ENCODE results near the gene WNK1. TPM values are rescaled to one million over a fixed set of nuclear protein-coding genes. Genes with fewer than 3 reads are reported as not detected.
"Not testable (repeated sequence)": the region's sequence is repeated elsewhere in the genome, so short reads cannot be mapped to it uniquely, and the experiment has no call there.

The WNK1 gene
- total RNA-seq, 1 donor from 2014 or later, result 48.5 TPM

DNA sequence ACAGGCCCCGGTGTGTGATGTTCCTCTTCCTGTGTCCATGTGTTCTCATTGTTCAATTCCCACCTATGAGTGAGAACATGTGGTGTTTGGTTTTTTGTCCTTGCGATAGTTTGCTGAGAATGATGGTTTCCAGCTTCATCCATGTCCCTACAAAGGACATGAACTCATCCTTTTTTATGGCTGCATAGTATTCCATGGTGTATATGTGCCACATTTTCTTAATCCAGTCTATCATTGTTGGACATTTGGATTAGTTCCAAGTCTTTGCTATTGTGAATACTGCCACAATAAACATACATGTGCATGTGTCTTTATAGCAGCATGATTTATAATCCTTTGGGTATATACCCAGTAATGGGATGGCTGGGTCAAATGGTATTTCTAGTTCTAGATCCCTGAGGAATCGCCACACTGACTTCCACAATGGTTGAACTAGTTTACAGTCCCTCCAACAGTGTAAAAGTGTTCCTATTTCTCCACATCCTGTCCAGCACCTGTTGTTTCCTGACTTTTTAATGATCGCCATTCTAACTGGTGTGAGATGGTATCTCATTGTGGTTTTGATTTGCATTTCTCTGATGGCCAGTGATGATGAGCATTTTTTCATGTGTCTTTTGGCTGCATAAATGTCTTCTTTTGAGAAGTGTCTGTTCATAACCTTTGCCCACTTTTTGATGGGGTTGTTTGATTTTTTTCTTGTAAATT lies 97.5 kb downstream of the WNK1 start:
- not testable (repeated sequence) for DNase-seq (ENCODE audit: low spot score in 2 of 2); FAIRE-seq

DNA sequence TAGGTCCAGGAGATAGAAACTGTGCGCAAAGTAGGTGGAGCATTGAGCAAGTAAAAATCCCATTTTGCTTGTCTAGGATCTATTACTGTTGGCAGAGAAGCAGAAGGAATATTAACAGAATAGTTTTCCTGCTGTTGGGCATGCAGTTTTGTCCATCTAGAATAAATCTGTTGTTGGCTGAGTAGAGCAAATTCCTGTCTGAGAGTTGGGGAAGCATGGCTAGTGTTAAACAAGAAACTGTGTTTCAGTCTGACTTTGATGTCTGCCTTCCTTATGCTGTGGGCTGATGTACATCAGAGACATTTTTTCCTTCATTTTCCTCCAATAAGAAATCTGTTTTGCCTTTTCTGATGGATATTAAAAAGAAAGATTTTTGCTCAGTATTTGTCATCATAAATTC lies 99.0 kb downstream of the WNK1 start:
- no peak for DNase-seq (ENCODE audit: low spot score in 2 of 2)

DNA sequence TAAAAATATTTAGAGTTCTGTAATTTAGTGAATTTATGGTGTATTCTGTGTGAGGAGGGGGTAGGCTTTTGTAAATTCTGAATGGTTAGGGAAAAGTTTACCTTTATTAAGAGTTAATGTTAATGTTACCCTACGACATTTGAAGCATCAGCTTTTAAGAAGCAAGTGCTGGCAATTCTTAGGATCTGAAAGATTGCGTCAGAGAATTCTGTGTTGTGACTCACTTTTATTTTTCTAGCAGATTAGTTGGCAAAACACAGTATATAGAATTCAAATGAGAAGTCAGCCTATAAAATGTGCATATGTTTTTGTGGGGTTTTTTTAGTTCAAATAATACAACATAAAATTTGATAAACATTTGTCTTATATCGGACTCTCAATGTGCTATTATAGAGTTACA lies 99.5 kb downstream of the WNK1 start:
- FAIRE-seq, result no peak

More for the DNA sequence above, 99.0 kb downstream of the WNK1 start:
- no peak for FAIRE-seq

DNA sequence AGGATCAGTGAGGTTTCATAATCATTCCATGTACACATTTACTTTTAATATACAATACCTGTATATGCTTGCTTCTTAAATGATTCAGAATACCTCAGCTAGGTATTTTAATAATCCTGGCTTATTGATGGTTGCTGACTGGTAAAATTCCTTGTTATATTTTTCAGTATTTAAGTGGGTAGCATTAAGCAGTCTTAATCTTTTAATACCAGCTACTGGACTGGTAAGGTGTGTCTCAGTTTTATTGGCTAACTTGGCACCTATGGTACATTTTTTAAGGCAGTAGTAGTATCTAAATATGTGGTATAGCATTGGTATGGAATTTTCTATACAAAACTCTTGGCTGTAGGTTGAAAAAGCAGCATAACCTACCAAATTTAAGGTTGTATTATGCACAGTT lies 100.5 kb downstream of the WNK1 start:
- FAIRE-seq, result no peak
- DNase-seq (ENCODE audit: low spot score in 2 of 2), result no peak

More for the DNA sequence above, 99.5 kb downstream of the WNK1 start:
- no peak for DNase-seq (ENCODE audit: low spot score in 2 of 2)

DNA sequence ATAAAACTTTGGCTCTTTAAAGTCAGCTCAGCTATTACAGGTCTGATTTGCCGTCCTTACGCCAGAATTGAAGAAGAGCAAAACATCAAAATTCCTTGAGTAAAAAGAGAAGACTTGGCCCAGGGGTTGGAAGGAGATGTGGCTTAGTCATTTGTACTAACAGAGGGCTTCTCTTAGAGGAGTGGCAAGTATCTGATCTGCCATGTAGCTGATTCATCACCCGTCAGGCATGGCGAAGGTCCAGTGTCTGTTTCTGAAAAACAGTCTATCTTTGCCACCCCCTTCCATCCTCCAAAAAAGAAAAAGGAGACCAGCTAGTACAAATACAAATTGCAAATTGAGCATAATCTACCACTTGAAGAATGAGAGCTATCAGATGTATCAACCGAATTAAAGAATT lies 105.2 kb downstream of the WNK1 start:
- FAIRE-seq (no peak), DNase-seq (ENCODE audit: low spot score in 2 of 2) (peak in 1 of 2 donors; percentile 17)

DNA sequence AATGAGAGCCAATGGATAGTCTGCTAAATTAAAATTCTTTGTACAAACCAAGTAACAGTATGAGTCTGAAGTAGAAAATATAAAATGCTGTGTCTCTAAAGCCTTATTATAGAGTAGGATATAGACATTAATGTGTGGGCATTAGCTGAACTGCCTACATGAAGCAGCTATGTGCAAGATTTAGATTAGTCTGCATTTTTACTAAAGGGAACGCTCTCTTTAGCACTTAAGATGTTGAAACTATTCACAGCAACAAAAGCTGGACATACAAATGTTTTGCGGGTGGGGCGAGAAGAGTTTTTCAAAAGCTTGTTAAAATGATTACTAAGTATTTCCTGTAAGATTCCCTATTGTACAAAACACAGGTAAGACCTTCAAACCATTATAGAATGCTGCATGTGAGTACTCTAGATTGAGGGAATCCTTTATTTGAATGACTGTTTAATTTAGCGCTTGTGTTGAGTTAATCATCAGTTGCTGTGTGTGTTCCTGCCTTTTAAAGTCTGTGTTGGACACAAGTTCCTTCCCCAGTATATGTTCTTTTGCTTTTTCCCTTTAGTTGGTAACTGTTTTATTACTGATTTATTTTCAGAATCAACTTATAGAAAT lies 110.0 kb downstream of the WNK1 start:
- FAIRE-seq, result no peak

DNA sequence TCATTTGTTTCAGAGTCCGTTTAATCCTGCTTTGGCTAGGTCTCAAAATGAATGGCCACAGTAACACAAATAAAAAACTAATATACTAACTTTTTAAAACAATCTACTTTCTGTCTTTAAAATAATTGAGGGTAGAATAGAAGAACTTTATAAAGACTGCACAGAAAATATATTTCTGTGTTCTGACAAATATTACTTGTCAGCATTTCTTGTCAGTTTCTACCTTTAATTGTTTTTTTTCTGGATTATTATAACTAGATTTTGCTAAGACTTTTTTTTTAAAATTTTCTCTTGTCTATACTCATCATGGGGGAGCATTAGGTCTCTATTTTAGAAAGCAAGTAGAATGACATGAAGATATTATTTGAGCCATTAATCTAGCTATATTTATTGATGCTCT lies 110.9 kb downstream of the WNK1 start:
- no peak for FAIRE-seq
- no peak for DNase-seq (ENCODE audit: low spot score in 2 of 2)

More for the DNA sequence above, 110.0 kb downstream of the WNK1 start:
- DNase-seq (ENCODE audit: low spot score in 2 of 2), result no peak

DNA sequence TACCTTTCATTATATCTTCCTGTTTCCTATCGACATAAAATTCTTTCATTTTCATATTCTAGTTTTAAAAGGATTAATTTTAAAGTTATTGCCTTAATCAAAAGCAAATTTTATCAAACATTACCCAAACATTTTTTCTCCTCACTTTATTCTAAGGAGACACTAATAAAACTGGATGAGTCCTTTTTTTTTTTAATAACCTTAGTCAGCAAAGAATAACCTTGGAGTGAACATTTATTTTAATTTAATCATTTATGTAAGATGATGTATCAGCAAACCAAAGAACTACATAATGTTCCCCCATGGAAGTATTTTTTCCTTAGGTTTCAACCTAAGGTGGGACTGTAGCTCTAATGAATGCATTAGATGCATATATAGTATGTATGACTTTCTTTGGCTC lies 113.2 kb downstream of the WNK1 start:
- DNase-seq (ENCODE audit: low spot score in 2 of 2) (no peak), FAIRE-seq (no peak)

DNA sequence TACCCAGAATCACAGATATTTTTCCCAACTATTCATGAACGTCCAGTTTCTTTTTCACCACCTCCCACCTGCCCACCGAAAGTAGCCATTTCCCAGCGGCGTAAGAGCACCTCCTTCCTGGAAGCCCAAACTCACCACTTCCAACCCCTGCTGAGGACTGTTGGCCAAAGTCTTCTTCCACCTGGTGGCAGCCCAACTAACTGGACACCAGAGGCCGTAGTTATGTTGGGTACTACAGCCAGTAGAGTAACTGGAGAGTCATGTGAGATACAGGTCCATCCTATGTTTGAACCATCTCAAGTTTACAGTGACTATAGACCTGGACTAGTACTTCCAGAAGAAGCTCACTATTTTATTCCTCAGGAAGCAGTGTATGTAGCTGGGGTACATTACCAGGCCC lies 115.5 kb downstream of the WNK1 start:
- DNase-seq (ENCODE audit: low spot score in 2 of 2), result no peak
- FAIRE-seq, result no peak

DNA sequence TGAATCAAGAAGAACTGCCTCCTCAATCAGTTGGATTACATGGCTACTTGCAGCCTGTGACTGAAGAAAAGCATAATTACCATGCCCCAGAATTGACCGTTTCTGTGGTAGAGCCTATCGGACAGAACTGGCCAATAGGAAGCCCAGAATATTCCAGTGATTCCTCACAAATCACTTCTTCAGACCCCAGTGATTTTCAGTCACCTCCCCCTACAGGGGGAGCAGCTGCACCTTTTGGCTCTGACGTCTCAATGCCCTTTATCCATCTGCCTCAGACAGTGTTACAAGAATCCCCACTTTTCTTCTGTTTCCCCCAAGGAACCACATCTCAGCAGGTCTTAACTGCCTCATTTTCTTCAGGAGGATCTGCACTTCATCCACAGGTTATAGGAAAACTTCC lies 116.3 kb downstream of the WNK1 start:
- DNase-seq (ENCODE audit: low spot score in 2 of 2), result no peak
- no peak for FAIRE-seq

DNA sequence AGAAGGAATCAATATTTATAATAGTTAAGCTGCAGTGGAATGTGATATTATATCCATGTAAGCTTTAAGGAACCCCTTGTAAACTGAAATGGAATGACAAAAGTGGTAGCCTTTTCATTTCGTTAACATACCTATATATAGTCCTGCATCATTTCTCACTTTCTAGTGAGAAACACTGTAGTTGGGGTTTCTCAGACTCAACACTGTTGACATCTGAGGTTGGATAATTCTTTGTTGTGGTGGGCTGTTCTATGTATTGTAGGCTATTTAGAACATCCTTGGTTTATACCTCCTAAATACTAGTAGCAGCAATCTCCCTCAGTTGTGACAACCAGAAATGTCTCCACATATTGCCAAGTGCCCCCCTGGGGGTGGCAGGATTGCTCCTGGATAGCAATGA lies 118.0 kb downstream of the WNK1 start:
- DNase-seq (ENCODE audit: low spot score in 2 of 2), result no peak
- no peak for FAIRE-seq

DNA sequence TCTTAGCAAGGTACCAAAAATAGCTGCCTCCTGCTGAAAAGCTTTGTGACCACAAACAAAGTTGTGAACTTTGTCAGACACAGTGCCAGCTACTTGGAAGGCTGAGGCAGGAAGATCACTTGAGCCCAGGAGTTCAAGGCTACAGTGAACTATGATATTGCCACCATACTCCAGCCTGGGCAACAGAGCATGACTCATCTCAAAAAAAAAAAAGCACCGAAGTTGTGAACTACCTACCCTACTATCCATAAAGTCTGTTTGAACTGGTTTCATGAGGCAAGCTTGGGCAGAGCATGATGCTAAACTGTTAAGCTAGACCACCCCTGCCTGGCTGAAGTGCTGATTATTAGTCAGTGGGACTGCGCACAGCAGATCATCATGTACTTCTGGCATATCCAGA lies 121.6 kb downstream of the WNK1 start:
- DNase-seq (ENCODE audit: low spot score in 2 of 2) (no peak), FAIRE-seq (no peak)

DNA sequence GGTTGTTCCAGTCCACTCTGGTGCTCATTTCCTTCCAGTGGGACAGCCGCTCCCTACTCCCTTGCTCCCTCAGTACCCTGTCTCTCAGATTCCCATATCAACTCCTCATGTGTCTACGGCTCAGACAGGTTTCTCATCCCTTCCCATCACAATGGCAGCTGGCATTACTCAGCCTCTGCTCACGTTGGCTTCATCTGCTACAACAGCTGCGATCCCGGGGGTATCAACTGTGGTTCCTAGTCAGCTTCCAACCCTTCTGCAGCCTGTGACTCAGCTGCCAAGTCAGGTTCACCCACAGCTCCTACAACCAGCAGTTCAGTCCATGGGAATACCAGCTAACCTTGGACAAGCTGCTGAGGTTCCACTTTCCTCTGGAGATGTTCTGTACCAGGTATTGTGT lies 127.3 kb downstream of the WNK1 start:
- no peak for FAIRE-seq
- no peak for DNase-seq (ENCODE audit: low spot score in 2 of 2)

DNA sequence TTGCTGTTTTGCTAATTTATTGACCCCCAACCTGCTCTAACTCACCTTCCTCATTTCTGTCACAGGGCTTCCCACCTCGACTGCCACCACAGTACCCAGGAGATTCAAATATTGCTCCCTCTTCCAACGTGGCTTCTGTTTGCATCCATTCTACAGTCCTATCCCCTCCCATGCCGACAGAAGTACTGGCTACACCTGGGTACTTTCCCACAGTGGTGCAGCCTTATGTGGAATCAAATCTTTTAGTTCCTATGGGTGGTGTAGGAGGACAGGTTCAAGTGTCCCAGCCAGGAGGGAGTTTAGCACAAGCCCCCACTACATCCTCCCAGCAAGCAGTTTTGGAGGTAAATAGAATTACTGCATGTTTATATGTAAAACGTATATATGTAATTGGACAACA lies 128.3 kb downstream of the WNK1 start:
- DNase-seq (ENCODE audit: low spot score in 2 of 2) (no peak), FAIRE-seq (no peak)

DNA sequence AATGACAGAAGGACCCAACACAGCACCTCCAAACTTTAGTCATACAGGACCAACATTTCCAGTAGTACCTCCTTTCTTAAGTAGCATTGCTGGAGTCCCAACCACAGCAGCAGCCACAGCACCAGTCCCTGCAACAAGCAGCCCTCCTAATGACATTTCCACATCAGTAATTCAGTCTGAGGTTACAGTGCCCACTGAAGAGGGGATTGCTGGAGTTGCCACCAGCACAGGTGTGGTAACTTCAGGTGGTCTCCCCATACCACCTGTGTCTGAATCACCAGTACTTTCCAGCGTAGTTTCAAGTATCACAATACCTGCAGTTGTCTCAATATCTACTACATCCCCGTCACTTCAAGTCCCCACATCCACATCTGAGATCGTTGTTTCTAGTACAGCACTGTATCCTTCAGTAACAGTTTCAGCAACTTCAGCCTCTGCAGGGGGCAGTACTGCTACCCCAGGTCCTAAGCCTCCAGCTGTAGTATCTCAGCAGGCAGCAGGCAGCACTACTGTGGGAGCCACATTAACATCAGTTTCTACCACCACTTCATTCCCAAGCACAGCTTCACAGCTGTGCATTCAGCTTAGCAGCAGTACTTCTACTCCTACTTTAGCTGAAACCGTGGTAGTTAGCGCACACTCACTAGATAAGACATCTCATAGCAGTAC lies 132.5 kb downstream of the WNK1 start:
- DNase-seq (ENCODE audit: low spot score in 2 of 2), result no peak
- no peak for FAIRE-seq

DNA sequence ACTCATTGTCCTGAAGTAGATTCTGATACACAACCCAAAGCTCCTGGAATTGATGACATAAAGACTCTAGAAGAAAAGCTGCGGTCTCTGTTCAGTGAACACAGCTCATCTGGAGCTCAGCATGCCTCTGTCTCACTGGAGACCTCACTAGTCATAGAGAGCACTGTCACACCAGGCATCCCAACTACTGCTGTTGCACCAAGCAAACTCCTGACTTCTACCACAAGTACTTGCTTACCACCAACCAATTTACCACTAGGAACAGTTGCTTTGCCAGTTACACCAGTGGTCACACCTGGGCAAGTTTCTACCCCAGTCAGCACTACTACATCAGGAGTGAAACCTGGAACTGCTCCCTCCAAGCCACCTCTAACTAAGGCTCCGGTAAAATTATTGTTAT lies 133.3 kb downstream of the WNK1 start:
- FAIRE-seq, result no peak

DNA sequence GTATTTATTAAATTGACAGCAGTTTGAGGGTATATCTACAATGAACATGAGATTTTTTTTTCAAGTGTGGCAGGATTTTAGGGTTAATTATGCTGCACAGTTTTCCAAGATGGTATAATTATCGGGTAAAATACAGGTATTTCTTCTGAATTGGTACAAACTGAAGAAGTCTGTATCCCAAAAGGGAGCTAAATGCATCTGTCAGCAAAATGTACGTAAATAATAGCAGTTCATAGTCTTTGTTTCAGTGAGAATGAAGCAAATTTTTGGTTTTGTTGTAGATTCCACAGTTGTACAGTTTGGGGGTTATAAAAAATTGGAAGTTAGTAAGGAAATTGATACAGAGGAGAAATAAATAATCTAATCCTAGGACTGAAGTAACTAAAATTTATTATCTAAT lies 133.8 kb downstream of the WNK1 start:
- no peak for FAIRE-seq
- DNase-seq (ENCODE audit: low spot score in 2 of 2), result no peak

More for the DNA sequence above, 133.3 kb downstream of the WNK1 start:
- DNase-seq (ENCODE audit: low spot score in 2 of 2), result no peak

DNA sequence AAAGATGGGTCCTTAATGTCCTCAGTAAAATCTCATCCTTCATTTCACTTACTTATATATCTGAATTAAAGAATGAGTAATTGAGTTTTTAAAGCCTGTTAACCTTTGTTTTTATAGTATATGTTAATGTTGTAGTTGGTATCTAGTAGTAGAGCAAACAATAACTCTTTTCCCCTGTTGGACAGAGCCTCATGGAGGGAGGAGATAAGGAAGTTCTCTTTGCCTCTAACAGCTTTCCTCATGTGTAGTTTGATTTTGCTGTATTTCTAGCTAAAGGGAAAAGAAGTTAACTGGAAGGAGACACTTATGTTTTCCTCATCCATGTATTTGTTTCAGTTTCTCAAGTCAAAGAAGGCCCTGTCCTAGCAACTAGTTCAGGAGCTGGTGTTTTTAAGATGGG lies 141.8 kb downstream of the WNK1 start:
- FAIRE-seq (no peak), DNase-seq (ENCODE audit: low spot score in 2 of 2) (no peak)

DNA sequence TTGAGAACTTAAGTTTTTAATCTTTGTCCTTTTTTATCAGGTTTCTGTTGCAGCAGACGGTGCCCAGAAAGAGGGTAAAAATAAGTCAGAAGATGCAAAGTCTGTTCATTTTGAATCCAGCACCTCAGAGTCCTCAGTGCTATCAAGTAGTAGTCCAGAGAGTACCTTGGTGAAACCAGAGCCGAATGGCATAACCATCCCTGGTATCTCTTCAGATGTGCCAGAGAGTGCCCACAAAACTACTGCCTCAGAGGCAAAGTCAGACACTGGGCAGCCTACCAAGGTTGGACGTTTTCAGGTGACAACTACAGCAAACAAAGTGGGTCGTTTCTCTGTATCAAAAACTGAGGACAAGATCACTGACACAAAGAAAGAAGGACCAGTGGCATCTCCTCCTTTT lies 143.7 kb downstream of the WNK1 start:
- DNase-seq (ENCODE audit: low spot score in 2 of 2) (no peak), FAIRE-seq (no peak)

DNA sequence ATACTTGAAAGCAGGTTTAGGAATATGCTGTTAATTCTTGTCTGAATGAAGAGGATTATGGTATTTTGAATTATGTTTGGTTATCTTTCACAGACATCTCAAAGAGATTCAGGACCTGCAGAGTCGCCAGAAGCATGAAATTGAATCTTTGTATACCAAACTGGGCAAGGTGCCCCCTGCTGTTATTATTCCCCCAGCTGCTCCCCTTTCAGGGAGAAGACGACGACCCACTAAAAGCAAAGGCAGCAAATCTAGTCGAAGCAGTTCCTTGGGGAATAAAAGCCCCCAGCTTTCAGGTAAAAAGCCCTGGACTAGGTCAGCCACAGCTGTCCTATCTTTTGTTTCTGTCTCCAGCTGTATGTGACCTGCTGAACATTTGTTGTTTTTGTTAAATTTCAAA lies 145.0 kb downstream of the WNK1 start:
- FAIRE-seq (no peak), DNase-seq (ENCODE audit: low spot score in 2 of 2) (no peak)

DNA sequence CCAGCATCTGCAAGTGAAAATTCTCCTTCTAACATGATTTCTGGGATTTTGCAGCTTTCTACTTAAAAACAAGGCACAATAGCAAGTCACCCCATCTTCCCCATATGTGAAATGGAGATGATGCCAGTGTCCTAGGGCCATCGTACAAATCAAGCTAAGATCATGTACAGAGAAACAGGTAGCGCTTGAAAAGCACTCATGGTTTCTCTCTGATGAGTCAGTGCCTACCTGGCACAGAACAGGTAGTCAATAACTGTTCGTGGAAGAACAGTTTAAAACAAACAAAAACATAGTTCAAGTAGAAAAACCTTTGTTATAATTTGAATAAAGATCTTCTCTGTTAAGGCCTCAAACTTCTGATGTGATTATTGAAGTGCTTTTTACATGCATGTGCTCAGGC lies 150.2 kb downstream of the WNK1 start:
- no peak for DNase-seq (ENCODE audit: low spot score in 2 of 2)
- FAIRE-seq, result no peak

DNA sequence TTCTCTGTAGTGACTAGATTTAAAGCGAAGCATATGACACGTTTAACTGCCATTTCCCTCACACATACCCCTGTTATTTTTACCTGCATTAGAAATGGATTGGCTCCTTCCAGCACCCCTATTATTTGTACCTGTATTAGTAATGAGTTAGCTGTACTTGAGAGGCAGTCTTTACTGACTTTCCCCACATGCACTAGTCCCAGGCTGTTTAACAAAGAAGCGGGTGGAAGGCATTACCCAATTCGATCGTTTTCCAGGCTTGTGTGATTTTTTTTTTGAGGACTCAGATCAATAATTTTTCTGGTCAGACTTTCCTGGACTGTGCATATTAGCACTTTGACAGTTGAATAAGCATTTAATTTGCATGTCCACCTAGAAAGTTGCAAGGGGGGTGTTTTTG lies 150.7 kb downstream of the WNK1 start:
- FAIRE-seq (no peak), DNase-seq (ENCODE audit: low spot score in 2 of 2) (no peak)
